T-helper 17 cell (primary cell): Measurements from ENCODE around the gene PIP5KL1. TPM values are rescaled to one million over a fixed set of nuclear protein-coding genes. Genes with fewer than 3 reads are reported as not detected.

ENCODE experiments used
- ATAC-seq: fragments of 150-1000 bp; cut with Tn5 transposase; 2 replicates; pipeline ENCODE4 v1.10.0; 2021; ENCODE audit warnings: mild to moderate bottlenecking, moderate library complexity
- DNase-seq, 3 donors: peaks; one replicate each; pipeline versions ENCODE4 v3.0.0 to v3.0.0-alpha.2; 2020 to 2021
- H3K9me3 ChIP-seq: one replicate; pipeline ENCODE4 v1.7.0; 2013; ENCODE audit warnings: low read length, mild to moderate bottlenecking; ENCODE audit not compliant: control insufficient read depth, poor library complexity, severe bottlenecking
- H3K27ac Mint-ChIP-seq: one replicate; pipeline ENCODE4 v1.8.0; 2022; ENCODE audit warnings: mild to moderate bottlenecking, moderate library complexity, mixed read lengths
- H3K27me3 Mint-ChIP-seq: one replicate; pipeline ENCODE4 v1.8.0; 2022; ENCODE audit warnings: mixed read lengths
- H3K36me3 Mint-ChIP-seq: one replicate; pipeline ENCODE4 v1.8.0; 2022; ENCODE audit warnings: low read depth, mixed read lengths
- H3K4me1 Mint-ChIP-seq: one replicate; pipeline ENCODE4 v1.8.0; 2022; ENCODE audit warnings: mild to moderate bottlenecking, mixed read lengths
- H3K4me3 Mint-ChIP-seq: one replicate; pipeline ENCODE4 v1.8.0; 2022; ENCODE audit warnings: mild to moderate bottlenecking, moderate library complexity, mixed read lengths
- total RNA-seq, 4 donors: library from RNA in 2 of 4; stranded (reverse) in 2 of 4; gene quantifications; one replicate each; pipeline ENCODE4 v1.2.3 and lab custom pipeline; 2022 to 2026

PIP5KL1 gene
- total RNA-seq, 2 donors from 2014 or later, result 2.1 to 2.3 TPM

DNA sequence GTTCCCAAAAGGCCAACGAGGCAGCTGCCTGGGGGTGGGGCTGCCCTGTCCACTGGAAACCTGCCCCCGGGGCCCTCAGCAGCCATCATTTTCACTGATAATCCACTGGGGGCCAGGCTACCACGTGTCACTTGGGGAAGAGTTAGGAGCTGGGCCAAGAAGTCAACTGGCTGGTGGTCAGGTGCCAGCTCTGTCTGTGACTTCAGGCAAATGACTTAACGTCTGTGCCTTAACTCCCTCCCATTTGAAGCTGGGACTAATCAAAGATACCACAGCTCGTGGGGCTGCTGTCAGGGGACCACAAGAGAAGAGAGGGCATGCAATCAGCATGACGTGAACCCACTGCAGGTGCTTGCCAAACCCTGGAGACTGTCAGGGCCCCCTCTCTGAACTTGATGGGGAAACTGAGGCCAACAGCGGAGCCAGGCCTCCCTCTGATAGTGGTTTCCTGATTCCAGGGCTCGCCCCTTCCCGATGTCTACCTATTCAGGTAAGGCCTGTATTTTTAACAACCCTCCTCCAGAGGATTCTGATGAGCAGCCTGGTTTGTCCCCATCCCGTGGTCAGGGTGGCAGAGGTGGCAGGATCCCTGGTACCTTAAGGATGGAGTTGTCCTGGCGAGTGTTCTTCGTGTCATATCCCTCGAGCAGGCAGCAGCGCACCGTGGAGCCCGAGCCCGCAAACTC, 19.4 kb upstream of the PIP5KL1 start:
- Mint-ChIP-seq H3K36me3 (peaks cover 6% of the 10 kb centered on the region), H3K4me1 (peaks cover 30% of the 10 kb centered on the region), H3K4me3 (peak overlapping the region; percentile 15), H3K27me3 (no peaks in the 10 kb centered on the region), H3K27ac (peak overlapping the region; percentile 85)
- DNase-seq (no peak), ATAC-seq (no peak)
- H3K9me3 ChIP-seq, result no peaks in the 10 kb centered on the region

DNA sequence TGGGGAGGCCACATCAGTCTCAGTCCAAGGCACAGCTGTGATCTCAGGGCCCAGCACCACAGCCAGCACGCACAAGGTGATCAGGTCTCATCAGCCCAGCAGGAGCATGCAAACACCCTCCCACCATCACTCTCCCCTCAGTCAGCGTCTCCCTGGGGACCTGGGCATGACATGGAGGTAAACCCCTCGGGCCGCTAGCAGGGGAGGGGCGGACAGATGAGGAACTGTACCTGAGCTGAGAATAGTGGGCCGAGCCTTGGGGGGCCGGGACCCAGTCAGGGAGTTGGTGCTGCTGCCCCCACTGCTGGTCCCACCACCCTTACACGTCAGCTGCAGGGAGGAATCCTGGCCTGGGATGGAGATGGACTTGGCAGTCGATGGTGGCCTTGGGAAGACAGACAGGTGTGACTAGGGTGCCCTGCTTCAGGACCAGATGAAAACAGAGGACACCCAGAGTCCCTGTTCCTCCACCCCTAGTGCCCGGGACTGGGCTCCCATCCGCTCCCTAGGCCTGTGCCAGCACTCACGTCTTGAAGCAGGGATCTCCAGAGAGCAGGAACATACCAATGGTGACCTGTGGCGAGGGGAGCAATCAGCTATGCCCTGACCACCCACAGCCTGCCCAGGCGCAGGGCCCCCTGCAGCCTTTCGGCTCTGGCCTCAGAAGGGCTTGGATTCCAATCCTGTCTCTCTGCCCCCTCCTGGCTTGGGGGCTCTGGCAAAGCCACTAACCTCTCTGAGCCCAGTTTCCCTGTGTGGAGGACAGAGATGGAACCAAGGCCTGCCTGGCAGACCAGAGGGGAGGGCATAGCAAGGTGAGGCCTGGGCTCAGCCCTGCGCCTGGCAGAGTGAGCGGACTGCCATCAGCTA, 17.5 kb upstream of the PIP5KL1 start:
- DNase-seq (no peak), ATAC-seq (no peak)
- H3K36me3 Mint-ChIP-seq, result peaks cover 6% of the 10 kb centered on the region
- no peaks in the 10 kb centered on the region for H3K9me3 ChIP-seq
- peaks cover 29% of the 10 kb centered on the region for H3K4me1 Mint-ChIP-seq
- H3K4me3 Mint-ChIP-seq, result no peak overlapping the region
- peak overlapping the region; percentile 83 for H3K27ac Mint-ChIP-seq
- H3K27me3 Mint-ChIP-seq, result no peaks in the 10 kb centered on the region

DNA sequence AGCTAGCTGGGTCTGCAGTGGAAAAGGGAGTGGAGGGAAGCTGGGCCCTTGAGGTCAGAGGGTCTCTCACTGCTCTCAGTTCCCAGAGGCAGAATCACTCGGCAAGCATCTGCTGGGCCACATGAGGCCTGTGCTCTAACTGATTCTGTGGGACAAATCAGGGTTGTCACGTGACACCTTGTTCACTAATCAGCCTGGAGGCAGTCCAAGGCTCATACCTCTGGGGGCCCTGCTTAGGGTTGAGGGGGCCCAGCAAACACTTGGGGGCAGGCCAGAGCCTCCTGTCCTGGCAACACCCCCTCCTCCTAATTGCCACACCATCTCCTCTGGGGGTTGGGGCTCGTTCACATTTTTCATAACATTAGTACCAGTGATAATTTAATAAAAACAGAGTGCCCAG, 16.2 kb upstream of the PIP5KL1 start:
- H3K27ac Mint-ChIP-seq, result peak overlapping the region; percentile 74
- peaks cover 8% of the 10 kb centered on the region for H3K36me3 Mint-ChIP-seq
- ATAC-seq (no peak), DNase-seq (no peak)
- H3K27me3 Mint-ChIP-seq, result no peaks in the 10 kb centered on the region
- peaks cover 29% of the 10 kb centered on the region for H3K4me1 Mint-ChIP-seq
- H3K9me3 ChIP-seq, result no peaks in the 10 kb centered on the region
- no peak overlapping the region for H3K4me3 Mint-ChIP-seq

DNA sequence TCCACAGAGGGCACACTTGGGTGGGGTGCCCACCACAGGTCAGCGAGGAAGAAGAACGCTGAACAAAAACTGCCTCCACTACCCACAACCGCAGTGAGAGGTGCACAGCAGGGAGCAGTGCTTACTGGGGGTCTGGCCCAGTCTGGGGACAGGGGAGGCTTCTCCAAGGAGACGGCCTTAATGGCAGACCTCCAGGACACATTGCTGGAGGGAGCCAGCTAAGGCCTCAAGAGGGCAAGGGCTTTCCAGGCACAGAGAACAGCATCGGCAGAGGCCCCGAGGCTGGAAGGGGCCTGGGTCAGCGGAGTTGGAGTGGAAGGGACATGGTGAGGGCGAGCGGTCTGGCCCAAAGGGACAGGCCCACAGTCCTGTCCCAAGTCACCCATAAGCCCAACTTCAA, 15.4 kb upstream of the PIP5KL1 start:
- Mint-ChIP-seq H3K27ac (peak overlapping the region; percentile 47), H3K36me3 (peaks cover 6% of the 10 kb centered on the region), H3K4me3 (no peak overlapping the region), H3K4me1 (peaks cover 25% of the 10 kb centered on the region), H3K27me3 (no peaks in the 10 kb centered on the region)
- H3K9me3 ChIP-seq, result no peaks in the 10 kb centered on the region
- ATAC-seq (no peak), DNase-seq (no peak)

GRCh38 chr9:127945338-127945737, 14.8 kb upstream of the PIP5KL1 start:
- ATAC-seq, result no peak
- H3K4me1 Mint-ChIP-seq, result peaks cover 21% of the 10 kb centered on the region
- peak overlapping the region; percentile 47 for H3K27ac Mint-ChIP-seq
- no peak overlapping the region for H3K4me3 Mint-ChIP-seq
- no peak for DNase-seq
- H3K9me3 ChIP-seq, result no peaks in the 10 kb centered on the region
- no peaks in the 10 kb centered on the region for H3K27me3 Mint-ChIP-seq
- H3K36me3 Mint-ChIP-seq, result peaks cover 5% of the 10 kb centered on the region

DNA sequence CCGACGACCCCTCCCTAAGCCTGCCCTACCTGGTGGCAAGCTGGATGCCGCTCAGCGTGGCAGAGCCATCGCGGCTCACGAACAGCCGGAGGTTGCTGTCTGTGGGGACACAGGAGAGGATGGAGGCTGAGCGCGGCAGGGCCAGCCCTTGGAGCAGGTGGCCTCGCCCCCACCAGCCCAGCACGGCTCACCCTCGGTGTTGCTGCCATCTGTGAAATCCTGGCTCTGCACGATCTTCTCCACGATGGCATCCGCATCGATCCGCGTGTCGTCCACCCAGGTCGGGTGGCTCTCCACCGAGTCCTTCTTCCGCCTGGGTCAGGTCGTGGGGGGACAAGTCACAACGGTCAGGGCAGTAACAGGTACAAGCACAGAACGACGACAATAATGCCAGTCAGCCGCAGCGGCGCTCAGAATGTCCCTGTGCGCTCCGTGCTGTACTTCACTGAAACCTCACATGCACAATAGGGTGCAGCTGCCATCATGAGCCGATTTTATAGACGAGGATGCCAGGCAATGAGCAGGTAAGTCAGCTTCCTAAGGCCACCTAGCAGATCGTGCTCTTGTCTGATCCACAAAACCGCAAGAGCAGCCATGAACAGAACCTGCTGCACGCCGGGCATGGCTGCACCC, 14.1 kb upstream of the PIP5KL1 start:
- Mint-ChIP-seq H3K4me3 (no peak overlapping the region), H3K36me3 (peaks cover 5% of the 10 kb centered on the region)

GRCh38 chr9:127943731-127944144, 13.2 kb upstream of the PIP5KL1 start:
- H3K4me3 Mint-ChIP-seq, result peak overlapping the region; percentile 55
- H3K36me3 Mint-ChIP-seq, result peaks cover 5% of the 10 kb centered on the region
- peak; percentile 58 to 62 (median 59) for DNase-seq
- peak; percentile 82 for ATAC-seq
- H3K4me1 Mint-ChIP-seq, result peaks cover 18% of the 10 kb centered on the region
- no peaks in the 10 kb centered on the region for H3K9me3 ChIP-seq
- no peaks in the 10 kb centered on the region for H3K27me3 Mint-ChIP-seq
- H3K27ac Mint-ChIP-seq, result peak overlapping the region; percentile 67

More for the DNA sequence above, 14.1 kb upstream of the PIP5KL1 start:
- Mint-ChIP-seq H3K27ac (no peak overlapping the region), H3K4me1 (peaks cover 19% of the 10 kb centered on the region), H3K27me3 (no peaks in the 10 kb centered on the region)
- no peak for DNase-seq
- ATAC-seq, result no peak
- no peaks in the 10 kb centered on the region for H3K9me3 ChIP-seq

DNA sequence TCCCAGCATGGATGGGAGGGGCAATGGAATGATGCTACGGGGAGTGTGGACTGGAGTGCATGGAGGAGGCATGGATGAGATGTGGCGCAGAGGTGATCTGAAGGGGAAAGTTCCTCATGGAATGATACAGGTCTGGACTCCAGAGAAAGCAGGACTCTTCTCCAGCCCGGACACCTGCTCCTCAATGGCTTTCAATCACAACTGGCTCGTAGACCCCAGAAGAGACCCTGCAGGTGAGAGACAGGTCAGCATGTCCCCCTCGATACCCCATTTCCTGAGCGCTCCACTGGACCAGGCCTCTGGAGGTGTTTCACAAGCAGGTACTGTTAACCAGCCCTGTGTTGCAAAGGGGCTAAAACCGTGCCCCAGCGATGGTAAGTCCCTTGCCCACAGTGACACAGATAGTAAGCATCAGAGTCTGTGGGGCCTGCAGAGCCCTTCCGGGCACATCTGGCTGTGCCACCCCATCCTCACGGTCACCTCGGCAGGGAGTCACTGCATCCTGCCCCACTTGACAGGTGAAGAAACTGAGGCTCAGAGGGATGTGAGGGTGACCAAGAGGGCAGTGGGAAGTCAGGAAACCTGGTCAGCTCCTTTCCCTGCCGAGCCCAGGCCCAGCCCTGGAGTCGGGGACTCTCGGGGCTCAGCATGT, 12.6 kb upstream of the PIP5KL1 start:
- peaks cover 17% of the 10 kb centered on the region for H3K4me1 Mint-ChIP-seq
- no peaks in the 10 kb centered on the region for H3K9me3 ChIP-seq
- peaks cover 2% of the 10 kb centered on the region for H3K36me3 Mint-ChIP-seq
- no peak for DNase-seq
- peak overlapping the region; percentile 67 for H3K27ac Mint-ChIP-seq
- H3K27me3 Mint-ChIP-seq, result no peaks in the 10 kb centered on the region
- ATAC-seq, result peak; percentile 12
- peak overlapping the region; percentile 25 for H3K4me3 Mint-ChIP-seq

GRCh38 chr9:127942216-127943010, 11.8 kb upstream of the PIP5KL1 start:
- Mint-ChIP-seq H3K27ac (peak overlapping the region; percentile 67), H3K4me3 (peak overlapping the region; percentile 25), H3K27me3 (no peaks in the 10 kb centered on the region), H3K36me3 (peaks cover 2% of the 10 kb centered on the region), H3K4me1 (peaks cover 23% of the 10 kb centered on the region)
- ATAC-seq (peak; percentile 46), DNase-seq (no peak)
- H3K9me3 ChIP-seq, result no peaks in the 10 kb centered on the region

DNA sequence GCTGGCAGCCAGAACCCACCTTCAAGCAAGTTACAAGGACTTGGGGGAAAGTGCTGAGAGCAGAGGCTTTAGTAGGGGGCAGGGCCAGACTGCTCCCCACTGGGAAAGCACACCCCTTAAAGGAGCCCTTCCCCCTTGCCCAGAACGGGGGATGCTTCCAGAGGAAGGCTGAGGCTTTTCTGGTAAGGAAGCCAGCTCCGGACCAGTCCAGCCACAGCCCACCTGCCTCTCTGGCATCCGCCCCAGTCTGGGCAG, 11.3 kb upstream of the PIP5KL1 start:
- H3K36me3 Mint-ChIP-seq, result peaks cover 2% of the 10 kb centered on the region
- no peaks in the 10 kb centered on the region for H3K9me3 ChIP-seq
- H3K4me1 Mint-ChIP-seq, result peaks cover 28% of the 10 kb centered on the region

GRCh38 chr9:127941062-127941960, 10.7 kb upstream of the PIP5KL1 start:
- Mint-ChIP-seq H3K36me3 (peaks cover 2% of the 10 kb centered on the region), H3K27ac (peak overlapping the region; percentile 54), H3K27me3 (no peaks in the 10 kb centered on the region), H3K4me3 (no peak overlapping the region), H3K4me1 (peaks cover 32% of the 10 kb centered on the region)
- ATAC-seq, result no peak
- no peaks in the 10 kb centered on the region for H3K9me3 ChIP-seq
- no peak for DNase-seq

More for the DNA sequence above, 11.3 kb upstream of the PIP5KL1 start:
- ATAC-seq (no peak), DNase-seq (no peak)
- H3K4me3 Mint-ChIP-seq, result no peak overlapping the region
- peak overlapping the region; percentile 67 for H3K27ac Mint-ChIP-seq
- H3K27me3 Mint-ChIP-seq, result no peaks in the 10 kb centered on the region

DNA sequence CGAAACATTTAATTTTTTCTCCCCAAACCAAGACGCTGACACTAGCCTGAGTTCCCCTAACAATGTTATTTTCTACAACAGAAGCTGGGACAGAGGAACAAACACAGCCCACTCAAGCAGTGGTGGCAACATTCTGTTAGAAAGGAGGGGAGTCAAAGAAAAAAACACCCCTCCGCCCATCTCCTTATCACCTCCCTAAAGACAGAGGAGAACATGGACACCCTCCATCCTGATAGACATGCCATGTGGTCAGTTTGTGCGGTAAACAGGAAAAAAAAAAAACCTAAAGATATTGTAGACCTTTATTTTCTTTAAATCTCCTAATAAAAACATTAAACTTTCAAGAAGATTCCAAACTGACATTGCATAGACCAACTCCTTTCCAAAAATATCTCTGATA, 10.0 kb upstream of the PIP5KL1 start:
- H3K27ac Mint-ChIP-seq, result peak overlapping the region; percentile 54
- no peaks in the 10 kb centered on the region for H3K27me3 Mint-ChIP-seq
- no peaks in the 10 kb centered on the region for H3K9me3 ChIP-seq
- peaks cover 2% of the 10 kb centered on the region for H3K36me3 Mint-ChIP-seq
- H3K4me1 Mint-ChIP-seq, result peaks cover 37% of the 10 kb centered on the region
- DNase-seq (no peak), ATAC-seq (no peak)
- no peak overlapping the region for H3K4me3 Mint-ChIP-seq
